Activated T-cell treated with anti-CD3 and anti-CD28 coated beads for 4 hours (primary cell): ENCODE results near the gene INHBE.
A peak's percentile ranks its signal among the peaks of the same experiment; 100 is the strongest.

Source experiments
- DNase-seq: peaks from one replicate; pipeline ENCODE4 v3.0.0-alpha.2; 2020

The INHBE gene

DNA sequence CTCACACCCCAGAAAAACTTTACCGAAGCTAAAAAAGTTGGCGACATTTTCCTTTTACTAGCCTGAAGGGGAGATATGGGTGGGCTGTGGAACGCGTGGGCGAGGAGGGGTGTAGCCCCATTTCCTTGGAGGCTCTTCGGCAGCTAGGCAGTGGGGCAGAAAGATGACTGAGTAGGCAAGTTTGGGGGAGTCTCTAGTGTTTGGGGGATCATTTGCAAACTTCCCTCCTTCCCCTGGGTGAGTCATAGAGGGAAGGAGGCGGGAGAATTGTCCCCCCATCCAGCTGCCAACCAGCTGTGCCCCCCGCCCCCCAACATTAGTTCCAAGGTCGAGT is 6.8 kb downstream of the INHBE start:
- DNase-seq = no peak

DNA sequence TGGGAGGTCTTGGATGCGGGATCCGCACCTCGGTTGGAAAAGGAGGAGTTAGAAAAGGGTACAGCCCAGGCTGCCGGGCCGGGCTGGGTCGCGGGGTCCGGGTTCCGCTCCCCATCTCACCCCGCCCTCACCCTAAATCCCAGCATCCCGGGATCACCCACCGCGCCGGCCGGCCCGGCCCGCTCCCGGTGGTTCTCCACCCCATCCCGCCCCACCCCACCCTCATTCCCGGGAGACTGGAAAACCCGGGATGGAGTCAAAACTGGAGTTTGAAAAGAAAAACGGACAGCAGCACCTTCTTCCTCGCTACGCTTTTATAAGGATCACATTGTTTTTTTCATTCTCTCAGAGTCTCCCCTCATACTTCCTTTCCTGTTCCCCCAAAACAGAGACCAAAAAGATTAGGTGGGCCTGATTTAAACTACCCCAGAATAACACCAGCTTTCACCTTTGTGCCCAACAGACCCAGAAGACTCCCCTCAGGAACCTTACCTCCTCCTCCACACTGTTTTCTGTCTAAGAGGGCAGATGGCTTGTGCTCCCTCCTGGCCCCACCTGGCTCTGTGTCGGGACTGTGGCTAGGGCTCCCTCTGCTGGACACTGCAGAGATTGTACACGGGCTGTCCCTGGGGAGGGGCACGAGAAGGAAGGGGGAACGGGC is 7.3 kb downstream of the INHBE start:
- DNase-seq = peak; percentile 88

DNA sequence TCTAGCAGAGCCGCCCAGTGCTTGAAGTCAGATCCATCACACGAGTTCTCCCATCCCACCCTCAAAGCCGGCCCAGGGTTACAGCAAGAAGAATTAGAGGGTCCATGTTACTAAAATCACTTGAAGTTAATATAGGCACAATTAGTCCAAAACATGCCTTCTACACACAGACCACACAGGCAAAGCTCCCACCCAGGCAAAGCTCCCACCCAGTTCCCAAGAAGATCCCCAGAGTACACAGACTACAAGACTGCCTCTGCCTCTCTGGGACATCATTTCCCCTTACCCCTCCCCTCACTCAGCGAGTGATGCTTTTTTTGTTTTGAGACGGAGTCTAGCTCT is 7.8 kb downstream of the INHBE start:
- no peak for DNase-seq

GRCh38 chr12:57464569-57464968 is 9.5 kb downstream of the INHBE start:
- DNase-seq = no peak

- no peak for DNase-seq
These were observed 10.1 kb downstream of the INHBE start for GRCh38 chr12:57465030-57465746.

DNA sequence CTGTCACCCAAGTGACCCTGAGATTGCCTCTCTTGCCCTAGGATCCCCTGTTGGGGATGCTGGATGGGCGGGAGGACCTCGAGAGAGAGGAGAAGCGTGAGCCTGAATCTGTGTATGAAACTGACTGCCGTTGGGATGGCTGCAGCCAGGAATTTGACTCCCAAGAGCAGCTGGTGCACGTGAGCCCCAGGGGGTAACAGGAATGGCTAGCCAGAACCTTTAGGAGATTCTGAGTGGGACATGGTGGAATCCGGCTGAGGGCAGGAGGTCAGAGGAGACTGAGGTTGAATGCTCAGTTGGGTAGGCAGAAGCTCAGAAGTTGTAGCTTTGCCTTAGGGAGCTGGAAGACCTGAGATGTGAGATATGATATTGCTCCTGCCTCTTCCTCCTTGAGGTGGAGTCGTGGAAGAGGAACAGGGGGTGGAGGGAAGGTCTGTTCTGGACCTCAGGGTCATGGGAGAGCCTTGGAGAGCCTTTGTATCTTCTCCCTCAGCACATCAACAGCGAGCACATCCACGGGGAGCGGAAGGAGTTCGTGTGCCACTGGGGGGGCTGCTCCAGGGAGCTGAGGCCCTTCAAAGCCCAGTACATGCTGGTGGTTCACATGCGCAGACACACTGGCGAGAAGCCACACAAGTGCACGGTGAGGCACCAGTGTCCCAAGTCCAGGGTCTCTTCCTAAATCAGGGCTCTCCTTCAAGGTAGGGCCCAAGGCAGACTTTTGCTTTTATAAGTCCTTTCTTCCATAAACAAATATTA is 10.8 kb downstream of the INHBE start:
- DNase-seq = no peak

- no peak for DNase-seq
These were observed 12.2 kb downstream of the INHBE start for GRCh38 chr12:57467212-57467874.

GRCh38 chr12:57467915-57468314 is 12.8 kb downstream of the INHBE start:
- no peak for DNase-seq

GRCh38 chr12:57469296-57470164 is 14.4 kb downstream of the INHBE start:
- no peak for DNase-seq

DNA sequence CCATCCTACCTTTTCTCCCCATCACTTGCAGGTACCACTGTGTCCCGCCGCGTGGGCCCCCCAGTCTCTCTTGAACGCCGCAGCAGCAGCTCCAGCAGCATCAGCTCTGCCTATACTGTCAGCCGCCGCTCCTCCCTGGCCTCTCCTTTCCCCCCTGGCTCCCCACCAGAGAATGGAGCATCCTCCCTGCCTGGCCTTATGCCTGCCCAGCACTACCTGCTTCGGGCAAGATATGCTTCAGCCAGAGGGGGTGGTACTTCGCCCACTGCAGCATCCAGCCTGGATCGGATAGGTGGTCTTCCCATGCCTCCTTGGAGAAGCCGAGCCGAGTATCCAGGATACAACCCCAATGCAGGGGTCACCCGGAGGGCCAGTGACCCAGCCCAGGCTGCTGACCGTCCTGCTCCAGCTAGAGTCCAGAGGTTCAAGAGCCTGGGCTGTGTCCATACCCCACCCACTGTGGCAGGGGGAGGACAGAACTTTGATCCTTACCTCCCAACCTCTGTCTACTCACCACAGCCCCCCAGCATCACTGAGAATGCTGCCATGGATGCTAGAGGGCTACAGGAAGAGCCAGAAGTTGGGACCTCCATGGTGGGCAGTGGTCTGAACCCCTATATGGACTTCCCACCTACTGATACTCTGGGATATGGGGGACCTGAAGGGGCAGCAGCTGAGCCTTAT is 15.3 kb downstream of the INHBE start:
- DNase-seq = no peak

DNA sequence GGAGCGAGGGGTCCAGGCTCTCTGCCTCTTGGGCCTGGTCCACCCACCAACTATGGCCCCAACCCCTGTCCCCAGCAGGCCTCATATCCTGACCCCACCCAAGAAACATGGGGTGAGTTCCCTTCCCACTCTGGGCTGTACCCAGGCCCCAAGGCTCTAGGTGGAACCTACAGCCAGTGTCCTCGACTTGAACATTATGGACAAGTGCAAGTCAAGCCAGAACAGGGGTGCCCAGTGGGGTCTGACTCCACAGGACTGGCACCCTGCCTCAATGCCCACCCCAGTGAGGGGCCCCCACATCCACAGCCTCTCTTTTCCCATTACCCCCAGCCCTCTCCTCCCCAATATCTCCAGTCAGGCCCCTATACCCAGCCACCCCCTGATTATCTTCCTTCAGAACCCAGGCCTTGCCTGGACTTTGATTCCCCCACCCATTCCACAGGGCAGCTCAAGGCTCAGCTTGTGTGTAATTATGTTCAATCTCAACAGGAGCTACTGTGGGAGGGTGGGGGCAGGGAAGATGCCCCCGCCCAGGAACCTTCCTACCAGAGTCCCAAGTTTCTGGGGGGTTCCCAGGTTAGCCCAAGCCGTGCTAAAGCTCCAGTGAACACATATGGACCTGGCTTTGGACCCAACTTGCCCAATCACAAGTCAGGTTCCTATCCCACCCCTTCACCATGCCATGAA is 16.0 kb downstream of the INHBE start:
- DNase-seq = no peak

DNA sequence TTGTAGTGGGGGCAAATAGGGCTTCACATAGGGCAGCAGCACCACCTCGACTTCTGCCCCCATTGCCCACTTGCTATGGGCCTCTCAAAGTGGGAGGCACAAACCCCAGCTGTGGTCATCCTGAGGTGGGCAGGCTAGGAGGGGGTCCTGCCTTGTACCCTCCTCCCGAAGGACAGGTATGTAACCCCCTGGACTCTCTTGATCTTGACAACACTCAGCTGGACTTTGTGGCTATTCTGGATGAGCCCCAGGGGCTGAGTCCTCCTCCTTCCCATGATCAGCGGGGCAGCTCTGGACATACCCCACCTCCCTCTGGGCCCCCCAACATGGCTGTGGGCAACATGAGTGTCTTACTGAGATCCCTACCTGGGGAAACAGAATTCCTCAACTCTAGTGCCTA is 16.6 kb downstream of the INHBE start:
- no peak for DNase-seq

DNA sequence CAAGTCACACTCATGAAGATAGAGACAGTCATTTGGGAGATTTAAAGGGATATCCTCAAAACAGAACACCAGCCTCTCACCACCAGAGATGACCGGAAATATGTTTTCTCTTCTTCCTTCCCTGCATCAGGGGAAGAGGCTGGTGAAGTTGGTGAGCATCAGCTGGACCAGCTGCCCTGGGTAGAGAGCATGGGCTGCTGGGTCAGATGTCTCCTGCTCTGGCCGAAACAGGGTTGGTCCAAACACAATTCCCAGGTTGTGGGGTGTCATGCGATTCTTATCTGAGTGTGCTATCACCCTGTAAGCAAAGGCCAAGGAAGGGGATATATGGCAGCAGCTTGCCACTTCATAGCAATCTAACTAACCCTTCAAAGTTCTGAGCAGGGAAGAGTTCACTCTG is 17.3 kb downstream of the INHBE start:
- no peak for DNase-seq

DNA sequence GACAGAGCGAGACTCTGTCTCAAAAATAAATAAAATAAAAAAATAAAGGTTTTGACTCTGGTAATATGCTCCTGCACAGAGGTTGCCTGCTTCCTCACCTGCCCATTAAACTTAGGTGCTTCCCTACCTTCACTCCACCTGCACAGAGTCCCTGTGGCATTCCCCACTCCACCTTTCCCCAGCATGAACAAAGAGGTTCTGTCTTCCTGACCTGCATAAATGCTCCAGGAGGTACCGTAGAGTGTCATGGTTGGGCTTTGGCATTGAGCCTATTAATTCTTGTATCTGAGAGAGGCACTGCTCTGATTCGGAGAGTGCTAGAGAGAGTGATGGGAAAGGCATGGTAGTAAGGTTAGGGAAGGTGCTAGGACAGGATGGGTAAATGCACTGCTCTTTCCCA is 18.3 kb downstream of the INHBE start:
- DNase-seq = no peak

DNA sequence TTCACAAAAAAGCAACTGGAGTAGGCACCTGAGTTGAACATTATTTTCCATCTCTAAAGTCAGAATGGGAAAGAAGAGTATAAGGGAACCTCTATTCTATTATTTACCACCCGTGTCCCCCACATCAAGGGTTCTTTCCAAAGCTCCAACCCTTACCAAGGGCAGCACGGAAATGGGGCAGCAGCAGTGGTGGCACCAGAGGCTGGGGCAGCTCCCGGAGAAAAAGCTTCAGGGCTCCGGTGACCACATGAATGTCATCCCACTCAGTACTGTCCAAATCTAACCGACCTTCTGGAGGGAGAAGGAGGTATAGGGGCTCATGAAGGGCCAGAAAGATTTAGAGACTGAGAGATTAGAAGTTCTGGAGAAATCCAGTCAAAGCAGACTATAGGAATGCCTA is 18.8 kb downstream of the INHBE start:
- DNase-seq = no peak

DNA sequence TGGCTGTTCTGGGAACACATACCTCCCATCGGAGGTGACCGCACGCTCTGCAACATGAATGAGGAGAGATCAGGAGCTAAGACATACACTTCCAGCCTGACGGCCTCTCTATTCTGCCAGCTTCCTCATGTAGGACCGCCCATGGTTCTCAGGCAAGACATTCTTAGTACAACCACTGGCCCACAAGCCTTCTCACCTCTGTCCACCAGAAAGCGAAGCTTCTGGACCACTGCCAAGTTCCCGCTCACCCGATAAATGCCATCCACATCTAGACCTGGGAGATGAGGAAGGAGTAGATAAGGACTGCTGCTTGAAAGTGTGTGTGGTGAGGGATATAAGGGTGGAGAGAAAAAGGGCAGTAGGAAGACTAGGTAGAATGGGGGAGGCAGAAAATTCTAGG is 19.3 kb downstream of the INHBE start:
- no peak for DNase-seq

GRCh38 chr12:57474862-57475261 is 19.8 kb downstream of the INHBE start:
- no peak for DNase-seq

DNA sequence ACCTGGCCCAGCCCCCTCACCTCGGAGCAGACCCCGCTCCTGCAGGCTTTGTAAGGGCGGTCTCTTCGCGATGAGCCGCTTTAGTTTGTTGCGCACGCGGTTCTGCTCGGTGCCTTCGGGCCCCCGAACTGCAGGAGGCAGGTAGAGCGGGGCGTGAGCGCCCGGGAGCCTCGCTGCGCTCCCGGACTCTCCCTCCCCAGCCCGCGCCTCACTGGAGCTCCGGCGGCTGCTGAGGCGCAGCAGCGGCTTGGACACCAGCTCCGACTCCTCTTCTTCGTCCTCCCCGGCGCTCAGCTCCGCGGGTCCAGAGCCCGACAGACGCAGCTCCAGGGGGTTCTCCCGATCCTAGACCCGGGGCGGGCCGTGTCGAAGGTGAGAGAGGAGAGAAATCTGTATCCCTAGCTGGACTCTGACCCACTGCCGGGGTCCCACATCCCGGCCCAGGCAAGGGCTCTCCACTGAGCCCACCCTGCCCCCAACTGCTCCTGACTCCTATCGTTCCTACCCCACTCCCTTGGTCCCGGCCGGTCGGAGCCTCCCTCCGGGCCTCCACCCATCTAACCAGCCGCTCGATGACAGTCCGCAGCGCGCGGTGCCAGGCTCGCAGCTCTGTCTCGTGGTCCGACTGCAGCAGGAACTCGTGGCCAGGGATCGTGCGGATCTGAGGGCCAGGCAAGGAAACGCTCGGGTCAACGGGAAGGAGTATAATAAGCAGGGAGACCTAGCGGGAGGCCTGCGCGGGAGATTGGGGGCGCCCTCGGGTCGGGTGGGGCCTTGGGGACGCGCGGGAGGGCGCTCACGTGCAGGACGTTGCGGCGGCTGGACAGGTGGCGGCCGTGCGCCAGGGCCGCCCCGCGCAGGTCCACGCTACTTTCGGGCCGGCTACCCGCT is 20.4 kb downstream of the INHBE start:
- DNase-seq = no peak

GRCh38 chr12:57476162-57476992 is 21.3 kb downstream of the INHBE start:
- DNase-seq = no peak
